ENCODE data around the gene PLEKHH2. TPM values are rescaled to one million over a fixed set of nuclear protein-coding genes. Genes with fewer than 3 reads are reported as not detected.
"Not testable (repeated sequence)": the region's sequence is repeated elsewhere in the genome, so short reads cannot be mapped to it uniquely, and the experiment has no call there.

Gene PLEKHH2
- polyA plus RNA-seq, 1 experiment: 2.2 TPM

DNA sequence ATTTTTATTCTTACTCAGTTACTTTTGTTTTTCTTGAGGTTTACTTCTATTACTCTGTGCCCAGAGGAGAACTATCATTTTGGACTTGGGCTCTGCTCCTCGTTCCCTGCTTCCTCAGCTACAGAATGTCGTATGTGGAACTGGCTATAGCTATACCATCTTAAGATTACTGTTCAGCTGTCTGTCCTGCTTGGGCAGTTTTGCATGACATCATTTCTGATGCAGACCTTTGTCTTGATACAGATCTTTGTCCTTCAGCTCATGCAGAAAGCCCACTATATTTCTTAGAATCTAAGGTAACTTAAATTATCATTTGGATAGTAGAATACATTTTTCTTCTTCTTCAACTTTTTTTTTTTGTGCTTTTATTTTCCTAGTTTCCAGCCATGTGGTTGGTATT, 52.9 kb downstream of the PLEKHH2 start:
- CTCF ChIA-PET: interaction anchor here (1.6 kb wide), 1 partner anchor 9 kb away, joined by 4 read pairs; no protein-coding TSS in a partner anchor
- H3K27me3 ChIP-seq (ENCODE audit: control insufficient read depth, insufficient read depth, low read length): no peaks in the 10 kb centered on the region
- DNase-seq (ENCODE audit: low read depth): no peak
- H3K36me3 ChIP-seq (ENCODE audit: control insufficient read depth, insufficient read depth, low read length): no peaks in the 10 kb centered on the region
- no peak overlapping the region for H3K4me3 ChIP-seq (ENCODE audit: low read depth, low read length)
- TF ChIP-seq, protein P1, sequence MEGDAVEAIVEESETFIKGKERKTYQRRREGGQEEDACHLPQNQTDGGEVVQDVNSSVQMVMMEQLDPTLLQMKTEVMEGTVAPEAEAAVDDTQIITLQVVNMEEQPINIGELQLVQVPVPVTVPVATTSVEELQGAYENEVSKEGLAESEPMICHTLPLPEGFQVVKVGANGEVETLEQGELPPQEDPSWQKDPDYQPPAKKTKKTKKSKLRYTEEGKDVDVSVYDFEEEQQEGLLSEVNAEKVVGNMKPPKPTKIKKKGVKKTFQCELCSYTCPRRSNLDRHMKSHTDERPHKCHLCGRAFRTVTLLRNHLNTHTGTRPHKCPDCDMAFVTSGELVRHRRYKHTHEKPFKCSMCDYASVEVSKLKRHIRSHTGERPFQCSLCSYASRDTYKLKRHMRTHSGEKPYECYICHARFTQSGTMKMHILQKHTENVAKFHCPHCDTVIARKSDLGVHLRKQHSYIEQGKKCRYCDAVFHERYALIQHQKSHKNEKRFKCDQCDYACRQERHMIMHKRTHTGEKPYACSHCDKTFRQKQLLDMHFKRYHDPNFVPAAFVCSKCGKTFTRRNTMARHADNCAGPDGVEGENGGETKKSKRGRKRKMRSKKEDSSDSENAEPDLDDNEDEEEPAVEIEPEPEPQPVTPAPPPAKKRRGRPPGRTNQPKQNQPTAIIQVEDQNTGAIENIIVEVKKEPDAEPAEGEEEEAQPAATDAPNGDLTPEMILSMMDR (IDR thresholded peaks at IDR 0.05; ENCODE audit: insufficient read depth, low read depth, low read length): no peak
- POLR2A ChIA-PET: no interaction called here

DNA sequence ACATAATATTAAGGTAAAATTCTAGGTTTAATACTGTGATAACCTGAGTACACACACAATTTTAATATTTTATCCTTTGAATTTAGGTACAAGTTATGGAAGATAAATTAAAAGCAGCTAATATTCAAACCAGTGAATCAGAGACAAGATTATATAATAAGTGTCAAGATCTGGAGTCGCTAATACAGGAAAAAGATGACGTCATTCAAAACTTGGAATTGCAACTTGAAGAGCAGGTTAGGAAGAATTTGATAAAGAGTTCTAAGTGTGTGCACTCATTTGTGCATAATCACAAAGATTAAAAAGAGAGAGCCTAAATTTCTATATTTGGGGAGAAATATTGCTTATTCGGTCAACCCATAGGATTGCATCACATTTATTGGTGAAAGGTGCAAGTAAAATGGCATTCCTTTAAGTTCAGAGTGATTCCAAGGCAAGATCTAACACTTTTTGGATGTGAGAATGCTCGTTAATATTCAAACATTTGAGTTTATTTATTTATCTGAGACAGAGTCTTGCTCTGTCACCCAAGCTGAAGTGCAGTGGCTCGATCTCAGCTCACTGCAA, 55.5 kb downstream of the PLEKHH2 start:
- no peak for DNase-seq (ENCODE audit: low read depth)
- Histone ChIP-seq H3K36me3 (ENCODE audit: control insufficient read depth, insufficient read depth, low read length) (no peaks in the 10 kb centered on the region), H3K27me3 (ENCODE audit: control insufficient read depth, insufficient read depth, low read length) (no peaks in the 10 kb centered on the region), H3K4me3 (ENCODE audit: low read depth, low read length) (no peak overlapping the region)
- ChIA-PET CTCF (interaction anchor here (0.6 kb wide), 1 partner anchor 32 kb away, joined by 3 read pairs; no protein-coding TSS in a partner anchor), POLR2A (no interaction called here)
- TF ChIP-seq, protein P1 (IDR thresholded peaks at IDR 0.05; ENCODE audit: insufficient read depth, low read depth, low read length): no peak

GRCh38 chr2:43698140-43698539, 61.1 kb downstream of the PLEKHH2 start:
- H3K36me3 ChIP-seq (ENCODE audit: control insufficient read depth, insufficient read depth, low read length); DNase-seq (ENCODE audit: low read depth); H3K27me3 ChIP-seq (ENCODE audit: control insufficient read depth, insufficient read depth, low read length); H3K4me3 ChIP-seq (ENCODE audit: low read depth, low read length); POLR2A ChIA-PET: not testable (repeated sequence)
- CTCF ChIA-PET: interaction anchor here (0.8 to 1.2 kb wide), 2 partner anchors 11 to 30 kb away, joined by 3 read pairs; no protein-coding TSS in a partner anchor

- no peak for DNase-seq (ENCODE audit: low read depth)
- Histone ChIP-seq H3K4me3 (ENCODE audit: low read depth, low read length) (no peak overlapping the region), H3K27me3 (ENCODE audit: control insufficient read depth, insufficient read depth, low read length) (no peaks in the 10 kb centered on the region), H3K36me3 (ENCODE audit: control insufficient read depth, insufficient read depth, low read length) (no peaks in the 10 kb centered on the region)
- ChIA-PET POLR2A (no interaction called here), CTCF (interaction anchor here (1.4 kb wide), 1 partner anchor 9 kb away, joined by 4 read pairs; no protein-coding TSS in a partner anchor)
- TF ChIP-seq, protein P1 (IDR thresholded peaks at IDR 0.05; ENCODE audit: insufficient read depth, low read depth, low read length): no peak
Measured at GRCh38 chr2:43699761-43700160, 62.7 kb downstream of the PLEKHH2 start.

- POLR2A ChIA-PET: no interaction called here
- Histone ChIP-seq H3K36me3 (ENCODE audit: control insufficient read depth, insufficient read depth, low read length) (no peaks in the 10 kb centered on the region), H3K27me3 (ENCODE audit: control insufficient read depth, insufficient read depth, low read length) (no peaks in the 10 kb centered on the region), H3K4me3 (ENCODE audit: low read depth, low read length) (no peak overlapping the region)
- no peak for DNase-seq (ENCODE audit: low read depth)
- TF ChIP-seq, protein P1 (IDR thresholded peaks at IDR 0.05; ENCODE audit: insufficient read depth, low read depth, low read length): no peak
- CTCF ChIA-PET: no interaction called here
Measured at GRCh38 chr2:43701111-43701510, 64.1 kb downstream of the PLEKHH2 start.
